Fibroblast of lung (primary cell): ENCODE data around the gene NRIP3.

Experiments used
- EZH2 ChIP-seq: IDR thresholded peaks from 2 replicates; pipeline ENCODE4 v1.5.1; 2012; ENCODE audit warnings: low read length, control low read depth, mild to moderate bottlenecking; ENCODE audit errors: missing control alignments
- TF ChIP-seq, protein P1 (sequence below), 2 donors: IDR thresholded peaks in 1 of 2; conservative IDR thresholded peaks in 1 of 2; 1 replicate in 1 of 2; 2 replicates in 1 of 2; pipeline ENCODE4 v1.5.1; 2011 to 2012; ENCODE audit warnings: low read length in 2 of 2, control low read depth in 1 of 2, inconsistent platforms in 1 of 2, low read depth in 1 of 2, mild to moderate bottlenecking in 1 of 2

DNA sequence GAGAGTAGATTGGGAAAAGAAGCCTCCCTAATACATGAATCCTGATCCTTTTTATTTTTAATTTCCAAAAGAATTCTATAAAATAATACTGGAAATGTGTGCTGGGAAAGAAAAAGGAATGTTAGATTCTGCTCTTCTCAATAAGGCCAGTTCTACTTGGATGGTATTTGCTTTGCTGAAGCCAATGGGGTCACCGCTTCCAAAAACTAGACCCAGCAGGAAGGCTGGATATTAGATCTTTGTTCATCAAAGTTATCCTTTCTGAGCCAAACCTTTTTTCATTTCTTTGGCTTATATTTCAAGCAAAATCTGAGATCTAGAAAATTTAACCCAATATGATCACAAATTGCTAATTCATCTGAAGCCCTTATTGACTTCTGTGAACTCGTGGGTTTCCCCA is 46.2 kb upstream of the NRIP3 start:
- TF ChIP-seq, protein P1, sequence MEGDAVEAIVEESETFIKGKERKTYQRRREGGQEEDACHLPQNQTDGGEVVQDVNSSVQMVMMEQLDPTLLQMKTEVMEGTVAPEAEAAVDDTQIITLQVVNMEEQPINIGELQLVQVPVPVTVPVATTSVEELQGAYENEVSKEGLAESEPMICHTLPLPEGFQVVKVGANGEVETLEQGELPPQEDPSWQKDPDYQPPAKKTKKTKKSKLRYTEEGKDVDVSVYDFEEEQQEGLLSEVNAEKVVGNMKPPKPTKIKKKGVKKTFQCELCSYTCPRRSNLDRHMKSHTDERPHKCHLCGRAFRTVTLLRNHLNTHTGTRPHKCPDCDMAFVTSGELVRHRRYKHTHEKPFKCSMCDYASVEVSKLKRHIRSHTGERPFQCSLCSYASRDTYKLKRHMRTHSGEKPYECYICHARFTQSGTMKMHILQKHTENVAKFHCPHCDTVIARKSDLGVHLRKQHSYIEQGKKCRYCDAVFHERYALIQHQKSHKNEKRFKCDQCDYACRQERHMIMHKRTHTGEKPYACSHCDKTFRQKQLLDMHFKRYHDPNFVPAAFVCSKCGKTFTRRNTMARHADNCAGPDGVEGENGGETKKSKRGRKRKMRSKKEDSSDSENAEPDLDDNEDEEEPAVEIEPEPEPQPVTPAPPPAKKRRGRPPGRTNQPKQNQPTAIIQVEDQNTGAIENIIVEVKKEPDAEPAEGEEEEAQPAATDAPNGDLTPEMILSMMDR (conservative IDR thresholded peaks at IDR 0.05 in 1 of 2, IDR thresholded peaks at IDR 0.05 in 1 of 2; ENCODE audit: low read depth in 1 of 2, low read length in 2 of 2), result no peak
- TF ChIP-seq EZH2, result no peak
